SK-N-SH treated with all-trans-retinoic acid at 6 μM for 48 hours (cell line): ENCODE results near the gene PLCB1.

Source experiments
- ATAC-seq: fragments of 200-7000 bp; cut with Tn5 transposase; 3 replicates; pipeline ENCODE4 v1.9.1; 2020; ENCODE audit warnings: mild to moderate bottlenecking, moderate library complexity
- ARNTL ChIP-seq: fragments of 450-650 bp; formaldehyde crosslinking; IDR thresholded peaks from 2 replicates; pipeline ENCODE4 v1.5.0; 2020; ENCODE audit warnings: low read depth, mild to moderate bottlenecking, moderate library complexity, borderline replicate concordance
- BACH2 ChIP-seq: fragments of 250-450 bp; sonication (Bioruptor Pico); IDR thresholded peaks from 2 replicates; pipeline ENCODE4 v1.9.0; 2021; ENCODE audit warnings: mild to moderate bottlenecking, borderline replicate concordance
- CREB5 ChIP-seq: fragments of 250-450 bp; sonication (Bioruptor Pico); IDR thresholded peaks from 2 replicates; pipeline ENCODE4 v1.5.1; 2020; ENCODE audit warnings: low read depth, mild to moderate bottlenecking, moderate library complexity
- CSDC2 ChIP-seq: fragments of 250-450 bp; sonication (Bioruptor Pico); IDR thresholded peaks from 2 replicates; pipeline ENCODE4 v1.5.0; 2020; ENCODE audit warnings: mild to moderate bottlenecking, moderate library complexity
- CSRNP3 ChIP-seq: fragments of 250-450 bp; sonication (Bioruptor Pico); IDR thresholded peaks from 2 replicates; pipeline ENCODE4 v1.5.1; 2021; ENCODE audit warnings: mild to moderate bottlenecking, moderate library complexity
- ESRRG ChIP-seq: fragments of 250-450 bp; sonication (Bioruptor Pico); IDR thresholded peaks from 2 replicates; pipeline ENCODE4 v1.6.1; 2021; ENCODE audit warnings: mild to moderate bottlenecking
- GLIS3 ChIP-seq: fragments of 250-450 bp; sonication (Bioruptor Pico); IDR thresholded peaks from 2 replicates; pipeline ENCODE4 v1.5.0; 2020; ENCODE audit warnings: mild to moderate bottlenecking, moderate library complexity
- ISL1 ChIP-seq: fragments of 250-450 bp; sonication (Bioruptor Pico); IDR thresholded peaks from 2 replicates; pipeline ENCODE4 v2.1.2; 2022; ENCODE audit warnings: mild to moderate bottlenecking, moderate library complexity
- OSR1 ChIP-seq: fragments of 250-450 bp; sonication (Bioruptor Pico); IDR thresholded peaks from 2 replicates; pipeline ENCODE4 v1.8.0; 2022; ENCODE audit warnings: moderate library complexity, mild to moderate bottlenecking, inconsistent platforms
- PATZ1 ChIP-seq: fragments of 250-450 bp; sonication (Bioruptor Pico); IDR thresholded peaks from 2 replicates; pipeline ENCODE4 v1.8.0; 2020; ENCODE audit warnings: mild to moderate bottlenecking, moderate library complexity, borderline replicate concordance
- POU6F1 ChIP-seq: fragments of 250-450 bp; sonication (Bioruptor Pico); IDR thresholded peaks from 2 replicates; pipeline ENCODE4 v1.8.0; 2021; ENCODE audit warnings: low read depth, mild to moderate bottlenecking, moderate library complexity, borderline replicate concordance
- PPARA ChIP-seq: fragments of 250-450 bp; sonication (Bioruptor Pico); IDR thresholded peaks from 2 replicates; pipeline ENCODE4 v1.5.0; 2020; ENCODE audit warnings: mild to moderate bottlenecking, borderline replicate concordance
- RARB ChIP-seq: fragments of 250-450 bp; sonication (Bioruptor Pico); IDR thresholded peaks from 2 replicates; pipeline ENCODE4 v1.8.0; 2021; ENCODE audit warnings: mild to moderate bottlenecking, moderate library complexity
- SNAI2 ChIP-seq: fragments of 250-450 bp; sonication (Bioruptor Pico); IDR thresholded peaks from 2 replicates; pipeline ENCODE4 v1.5.0; 2020; ENCODE audit warnings: mild to moderate bottlenecking, moderate library complexity
- TCF4 ChIP-seq: fragments of 250-450 bp; sonication (Bioruptor Pico); IDR thresholded peaks from 2 replicates; pipeline ENCODE4 v1.8.0; 2021; ENCODE audit warnings: mild to moderate bottlenecking, moderate library complexity, borderline replicate concordance
- TOX ChIP-seq: fragments of 250-450 bp; sonication (Bioruptor Pico); IDR thresholded peaks from 2 replicates; pipeline ENCODE4 v1.8.0; 2021; ENCODE audit warnings: mild to moderate bottlenecking, moderate library complexity, borderline replicate concordance
- TSHZ2 ChIP-seq: fragments of 250-450 bp; sonication (Bioruptor Pico); IDR thresholded peaks from 2 replicates; pipeline ENCODE4 v1.5.0; 2020; ENCODE audit warnings: mild to moderate bottlenecking, moderate library complexity
- ZC3H10 ChIP-seq: fragments of 250-450 bp; sonication (Bioruptor Pico); IDR thresholded peaks from 2 replicates; pipeline ENCODE4 v1.5.1; 2021; ENCODE audit warnings: mild to moderate bottlenecking, moderate library complexity
- ZFP3 ChIP-seq: fragments of 250-450 bp; sonication (Bioruptor Pico); IDR thresholded peaks from 2 replicates; pipeline ENCODE4 v1.5.0; 2020; ENCODE audit warnings: mild to moderate bottlenecking, moderate library complexity
- ZFP30 ChIP-seq: fragments of 450-650 bp; formaldehyde crosslinking; IDR thresholded peaks from 2 replicates; pipeline ENCODE4 v1.5.0; 2022; ENCODE audit warnings: mild to moderate bottlenecking, moderate library complexity
- ZNF565 ChIP-seq: fragments of 450-650 bp; formaldehyde crosslinking; conservative IDR thresholded peaks from 2 replicates; pipeline ENCODE4 v1.5.0; 2020; ENCODE audit warnings: low read depth, mild to moderate bottlenecking, moderate library complexity
- ZNF70 ChIP-seq: fragments of 450-650 bp; formaldehyde crosslinking; IDR thresholded peaks from 2 replicates; pipeline ENCODE4 v1.5.0; 2020; ENCODE audit warnings: mild to moderate bottlenecking, moderate library complexity
- ZNF8 ChIP-seq: fragments of 450-650 bp; formaldehyde crosslinking; IDR thresholded peaks from 2 replicates; pipeline ENCODE4 v1.5.0; 2020; ENCODE audit warnings: mild to moderate bottlenecking, moderate library complexity

PLCB1 gene

GRCh38 chr20:8291873-8292272 is 159.8 kb downstream of the PLCB1 start:
- ATAC-seq: peak; percentile 82
- TF ChIP-seq OSR1 (CRISPR knock-in tag) (no peak), BACH2 (no peak), ZFP3 (CRISPR knock-in tag) (no peak), PATZ1 (CRISPR knock-in tag) (peak; percentile 11; the same call in 1 of the 2 replicates), GLIS3 (CRISPR knock-in tag) (no peak), TOX (CRISPR knock-in tag) (no peak), CSRNP3 (CRISPR knock-in tag) (0 out of 2 replicates have a peak, but pooled peaks have one; percentile 36), POU6F1 (no peak; the same call in 1 of the 2 replicates), TCF4 (no peak), ZNF8 (CRISPR knock-in tag) (peak; percentile 25; the same call in 1 of the 2 replicates), ZNF565 (CRISPR knock-in tag) (no peak), CREB5 (peak; percentile 46; the same call in 1 of the 2 replicates), ISL1 (CRISPR knock-in tag) (peak; percentile 93), CSDC2 (CRISPR knock-in tag) (no peak), ARNTL (CRISPR knock-in tag) (no peak), ZNF70 (CRISPR knock-in tag) (no peak), SNAI2 (CRISPR knock-in tag) (no peak), RARB (no peak), TSHZ2 (CRISPR knock-in tag) (no peak), ZFP30 (CRISPR knock-in tag) (no peak), ESRRG (no peak), PPARA (CRISPR knock-in tag) (no peak), ZC3H10 (no peak)

GRCh38 chr20:8292793-8293192 is 160.7 kb downstream of the PLCB1 start:
- ATAC-seq: no peak
- no peak for TF ChIP-seq ISL1 (CRISPR knock-in tag)
- TF ChIP-seq ZFP30 (CRISPR knock-in tag): no peak
- no peak for TF ChIP-seq CSRNP3 (CRISPR knock-in tag)
- no peak for TF ChIP-seq CSDC2 (CRISPR knock-in tag)
- TF ChIP-seq PATZ1 (CRISPR knock-in tag): no peak
- TF ChIP-seq ZNF70 (CRISPR knock-in tag): no peak
- TF ChIP-seq ZNF8 (CRISPR knock-in tag): no peak
- TF ChIP-seq GLIS3 (CRISPR knock-in tag): no peak
- no peak for TF ChIP-seq ZNF565 (CRISPR knock-in tag)
- no peak for TF ChIP-seq OSR1 (CRISPR knock-in tag)
- no peak for TF ChIP-seq POU6F1
